Measurements from ENCODE around the gene ANKRD31. TPM values are rescaled to one million over a fixed set of nuclear protein-coding genes. Genes with fewer than 3 reads are reported as not detected.

The ANKRD31 gene
- total RNA-seq (2022), result 0.66 and 0.79 TPM in 2 replicates
- Bru-seq, nascent RNA, result percentile 46 among the genes with signal in this experiment
- percentile 41 among the genes with signal in this experiment for BruChase-seq, experiment 1, labeled RNA remaining after a 2-hour chase
- percentile 32 among the genes with signal in this experiment for BruChase-seq, experiment 2, labeled RNA remaining after a 6-hour chase
- long read RNA-seq, partial matches to known transcripts, result 0 of 2 reads
- long read RNA-seq, other reads (novel, unspliced or antisense), result 2 of 2 reads

- CTCF ChIA-PET, result interaction anchor here (0.6 to 2.5 kb wide), 18 partner anchors 12 to 669 kb away, joined by 3 to 40 read pairs (median 4); partner anchors contain the start of genes ENC1 and HMGCR
- H3K27ac Mint-ChIP-seq (ENCODE audit: unreplicated experiment), result peak within 1 kb of the TSS; percentile 82
- H3K27me3 ChIP-seq (replicated peaks; ENCODE audit: control insufficient read depth, insufficient read depth, low read length), result no peaks in the 10 kb centered on the region
- no peaks in the 10 kb centered on the region for H3K36me3 Mint-ChIP-seq (ENCODE audit: insufficient read depth, unreplicated experiment)
- peak within 1 kb of the TSS; percentile 91 for H3K4me3 ChIP-seq (ENCODE audit: low read depth, low read length)
- H3K4me3 Mint-ChIP-seq (ENCODE audit: unreplicated experiment), result peak within 1 kb of the TSS; percentile 80
- H3K9me3 ChIP-seq, result no peaks in the 10 kb centered on the region
- BruUV-seq (replicated peaks), result TSS peak; percentile 89
- intact Hi-C loops (cut with micrococcal nuclease; ENCODE audit: unreplicated experiment), result loop anchor here (1.0 to 10.0 kb wide), 5 partner anchors 24 to 182 kb away; partner anchors contain the start of gene GCNT4
- POLR2A ChIA-PET, result interaction anchor here (0.6 to 2.4 kb wide), 5 partner anchors 24 to 1303 kb away, joined by 3 to 19 read pairs (median 3); partner anchors contain the start of gene HMGCR
- DNase-seq, result peak; percentile 72 to 90
- peaks cover 8% of the 10 kb centered on the region for H3K4me1 Mint-ChIP-seq (ENCODE audit: low read depth, unreplicated experiment)
- H3K4me1 ChIP-seq, result peaks cover 24% of the 10 kb centered on the region
- peak; percentile 38 to 86 for TF ChIP-seq CTCF (IDR thresholded peaks at IDR 0.05; ENCODE audit: insufficient read depth in 1 of 2, low read depth in 1 of 2, low read length in 1 of 2, severe bottlenecking in 1 of 2, unreplicated experiment in 1 of 2)
- H3K36me3 ChIP-seq (ENCODE audit: control insufficient read depth, insufficient read depth, low read length), result no peaks in the 10 kb centered on the region
- H3K27me3 Mint-ChIP-seq (ENCODE audit: insufficient read depth, unreplicated experiment), result no peaks in the 10 kb centered on the region
- no peaks in the 10 kb centered on the region for H3K9me3 Mint-ChIP-seq (ENCODE audit: unreplicated experiment)
These were observed at the start of gene ANKRD31 for GRCh38 chr5:75236322-75237316. Gene ANKRD31 (minus strand): TSS chr5:75236878. CDS start chr5:75236686, 192 bp downstream.

- no peak overlapping the region for H3K4me3 ChIP-seq (ENCODE audit: low read depth, low read length)
- TF ChIP-seq CTCF (IDR thresholded peaks at IDR 0.05; ENCODE audit: insufficient read depth in 1 of 2, low read depth in 1 of 2, low read length in 1 of 2, severe bottlenecking in 1 of 2, unreplicated experiment in 1 of 2), result no peak
- no peaks in the 10 kb centered on the region for H3K36me3 ChIP-seq (ENCODE audit: control insufficient read depth, insufficient read depth, low read length)
- Mint-ChIP-seq H3K36me3 (ENCODE audit: insufficient read depth, unreplicated experiment) (no peaks in the 10 kb centered on the region), H3K27ac (ENCODE audit: unreplicated experiment) (no peak overlapping the region), H3K4me3 (ENCODE audit: unreplicated experiment) (no peak overlapping the region), H3K4me1 (ENCODE audit: low read depth, unreplicated experiment) (no peaks in the 10 kb centered on the region), H3K9me3 (ENCODE audit: unreplicated experiment) (no peaks in the 10 kb centered on the region), H3K27me3 (ENCODE audit: insufficient read depth, unreplicated experiment) (no peaks in the 10 kb centered on the region)
- DNase-seq, result no peak
- ChIA-PET POLR2A (no interaction called here), CTCF (interaction anchor here (1.0 kb wide), 1 partner anchor 9 kb away, joined by 3 read pairs; no protein-coding TSS in a partner anchor)
- intact Hi-C loops (cut with micrococcal nuclease; ENCODE audit: unreplicated experiment), result no loop called here
- no TSS peak for BruUV-seq (replicated peaks)
- H3K4me1 ChIP-seq, result no peaks in the 10 kb centered on the region
- H3K9me3 ChIP-seq, result no peaks in the 10 kb centered on the region
- H3K27me3 ChIP-seq (replicated peaks; ENCODE audit: control insufficient read depth, insufficient read depth, low read length), result no peaks in the 10 kb centered on the region
These were observed 49.6 kb upstream of the ANKRD31 start for GRCh38 chr5:75286211-75286773.

- H3K9me3 Mint-ChIP-seq (ENCODE audit: unreplicated experiment), result no peaks in the 10 kb centered on the region
- H3K27me3 Mint-ChIP-seq (ENCODE audit: insufficient read depth, unreplicated experiment), result no peaks in the 10 kb centered on the region
- Histone ChIP-seq H3K27me3 (replicated peaks; ENCODE audit: control insufficient read depth, insufficient read depth, low read length) (no peaks in the 10 kb centered on the region), H3K4me3 (ENCODE audit: low read depth, low read length) (no peak overlapping the region), H3K4me1 (no peaks in the 10 kb centered on the region), H3K9me3 (no peaks in the 10 kb centered on the region), H3K36me3 (ENCODE audit: control insufficient read depth, insufficient read depth, low read length) (no peaks in the 10 kb centered on the region)
- no peak for TF ChIP-seq CTCF (IDR thresholded peaks at IDR 0.05; ENCODE audit: insufficient read depth in 1 of 2, low read depth in 1 of 2, low read length in 1 of 2, severe bottlenecking in 1 of 2, unreplicated experiment in 1 of 2)
- no TSS peak for BruUV-seq (replicated peaks)
- no peak overlapping the region for H3K27ac Mint-ChIP-seq (ENCODE audit: unreplicated experiment)
- ChIA-PET CTCF (no interaction called here), POLR2A (no interaction called here)
- no peaks in the 10 kb centered on the region for H3K4me1 Mint-ChIP-seq (ENCODE audit: low read depth, unreplicated experiment)
- H3K36me3 Mint-ChIP-seq (ENCODE audit: insufficient read depth, unreplicated experiment), result no peaks in the 10 kb centered on the region
- H3K4me3 Mint-ChIP-seq (ENCODE audit: unreplicated experiment), result no peak overlapping the region
- intact Hi-C loops (cut with micrococcal nuclease; ENCODE audit: unreplicated experiment), result no loop called here
- DNase-seq, result no peak
These were observed 45.9 kb upstream of the ANKRD31 start for GRCh38 chr5:75282581-75282980.

All from Caco-2 (cell line).